Loucy (cell line): ENCODE results near the gene EFCAB8.

ENCODE experiments used
- EZH2phosphoT487 ChIP-seq: fragments of 200-600 bp; IDR thresholded peaks from 2 replicates; pipeline ENCODE4 v1.6.1; 2018; ENCODE audit warnings: antibody characterized with exemption, mild to moderate bottlenecking, moderate library complexity, borderline replicate concordance
- TF ChIP-seq, protein P1 (sequence below): fragments of 200-600 bp; sonication (generic); conservative IDR thresholded peaks from 2 replicates; pipeline ENCODE4 v1.5.1; 2014; ENCODE audit warnings: mild to moderate bottlenecking, antibody characterized with exemption, low read length

DNA sequence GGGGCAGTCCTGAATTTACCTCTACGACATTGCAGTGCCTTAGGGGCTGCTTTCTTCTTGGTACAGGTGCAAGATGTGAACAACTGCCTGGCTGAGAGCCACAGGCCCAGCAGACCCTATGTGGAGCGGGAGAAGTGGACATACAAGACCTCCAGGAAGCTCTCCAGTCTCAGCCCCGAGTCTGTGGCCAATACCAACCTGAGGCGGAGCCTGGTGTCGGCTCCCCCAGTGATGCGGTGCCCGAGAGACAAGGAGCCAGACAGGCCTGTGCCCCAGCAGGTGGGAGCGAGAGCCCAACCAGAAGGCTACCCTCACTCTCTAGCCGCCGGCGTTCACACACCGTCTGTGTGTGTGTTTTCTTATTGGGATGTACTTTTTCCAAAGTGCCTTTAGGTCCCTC, 59.6 kb downstream of the EFCAB8 start:
- TF ChIP-seq, protein P1, sequence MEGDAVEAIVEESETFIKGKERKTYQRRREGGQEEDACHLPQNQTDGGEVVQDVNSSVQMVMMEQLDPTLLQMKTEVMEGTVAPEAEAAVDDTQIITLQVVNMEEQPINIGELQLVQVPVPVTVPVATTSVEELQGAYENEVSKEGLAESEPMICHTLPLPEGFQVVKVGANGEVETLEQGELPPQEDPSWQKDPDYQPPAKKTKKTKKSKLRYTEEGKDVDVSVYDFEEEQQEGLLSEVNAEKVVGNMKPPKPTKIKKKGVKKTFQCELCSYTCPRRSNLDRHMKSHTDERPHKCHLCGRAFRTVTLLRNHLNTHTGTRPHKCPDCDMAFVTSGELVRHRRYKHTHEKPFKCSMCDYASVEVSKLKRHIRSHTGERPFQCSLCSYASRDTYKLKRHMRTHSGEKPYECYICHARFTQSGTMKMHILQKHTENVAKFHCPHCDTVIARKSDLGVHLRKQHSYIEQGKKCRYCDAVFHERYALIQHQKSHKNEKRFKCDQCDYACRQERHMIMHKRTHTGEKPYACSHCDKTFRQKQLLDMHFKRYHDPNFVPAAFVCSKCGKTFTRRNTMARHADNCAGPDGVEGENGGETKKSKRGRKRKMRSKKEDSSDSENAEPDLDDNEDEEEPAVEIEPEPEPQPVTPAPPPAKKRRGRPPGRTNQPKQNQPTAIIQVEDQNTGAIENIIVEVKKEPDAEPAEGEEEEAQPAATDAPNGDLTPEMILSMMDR, result no peak
- no peak for TF ChIP-seq EZH2phosphoT487
